HG02763 (cell line): Measurements from ENCODE around the gene TAS1R2.
"Not testable (repeated sequence)": the region's sequence is repeated elsewhere in the genome, so short reads cannot be mapped to it uniquely, and the experiment has no call there.

ENCODE experiments used
- ATAC-seq: cut with Tn5 transposase; IDR thresholded peaks from one replicate; pipeline ENCODE4 v1.9.1; 2021; ENCODE audit warnings: mild to moderate bottlenecking, moderate library complexity; ENCODE audit not compliant: unreplicated experiment

Gene TAS1R2

GRCh38 chr1:18869847-18870594 lies 10.6 kb upstream of the TAS1R2 start:
- ATAC-seq, result no peak

GRCh38 chr1:18868801-18869424 lies 9.5 kb upstream of the TAS1R2 start:
- ATAC-seq, result no peak

- ATAC-seq, result no peak
Measured at GRCh38 chr1:18868354-18868753, 8.9 kb upstream of the TAS1R2 start.

GRCh38 chr1:18866846-18867245 lies 7.4 kb upstream of the TAS1R2 start:
- ATAC-seq, result no peak

- ATAC-seq, result no peak
Measured at GRCh38 chr1:18866314-18866713, 6.9 kb upstream of the TAS1R2 start.

DNA sequence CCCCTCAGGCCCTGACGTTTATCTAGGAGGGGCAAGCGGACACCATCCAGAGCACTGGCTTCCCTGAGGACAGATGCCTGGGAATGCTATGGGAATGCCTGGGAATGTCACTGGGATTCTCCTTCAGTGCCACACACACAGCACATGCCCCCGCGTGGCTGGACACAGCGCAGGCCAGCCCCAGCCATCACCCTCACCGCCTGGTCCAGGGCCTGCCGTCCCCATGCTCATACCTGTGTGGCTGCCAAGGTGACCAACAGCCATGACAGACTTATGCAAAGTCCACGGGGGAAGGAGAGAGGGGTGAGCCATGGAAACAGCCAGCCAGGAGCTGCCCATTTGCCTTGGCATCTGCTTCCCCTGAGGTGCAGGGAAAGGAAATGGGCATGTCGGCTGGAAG lies 5.7 kb upstream of the TAS1R2 start:
- ATAC-seq, result no peak

DNA sequence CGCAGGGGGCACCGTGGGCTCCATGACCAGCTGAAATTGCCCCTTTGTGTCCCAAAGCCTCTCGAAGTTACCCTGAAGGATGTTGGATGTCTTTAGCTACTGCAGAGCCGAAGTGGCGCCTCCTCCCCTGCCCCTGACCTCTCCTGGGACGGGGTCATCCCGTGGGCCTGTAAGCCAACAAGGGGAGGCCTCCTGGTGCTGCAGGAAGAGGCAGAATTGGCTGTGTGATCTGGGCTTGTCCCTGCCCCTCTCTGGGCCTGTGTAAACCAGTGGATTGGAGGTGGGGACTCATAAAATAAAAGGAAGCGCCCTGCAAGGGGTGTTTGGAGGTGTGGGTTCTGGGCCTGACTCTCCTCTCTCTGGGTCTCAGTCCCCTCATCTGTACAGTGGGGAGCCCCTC lies 2.1 kb upstream of the TAS1R2 start:
- no peak for ATAC-seq

GRCh38 chr1:18861082-18861481 lies 1.6 kb upstream of the TAS1R2 start:
- ATAC-seq, result no peak

DNA sequence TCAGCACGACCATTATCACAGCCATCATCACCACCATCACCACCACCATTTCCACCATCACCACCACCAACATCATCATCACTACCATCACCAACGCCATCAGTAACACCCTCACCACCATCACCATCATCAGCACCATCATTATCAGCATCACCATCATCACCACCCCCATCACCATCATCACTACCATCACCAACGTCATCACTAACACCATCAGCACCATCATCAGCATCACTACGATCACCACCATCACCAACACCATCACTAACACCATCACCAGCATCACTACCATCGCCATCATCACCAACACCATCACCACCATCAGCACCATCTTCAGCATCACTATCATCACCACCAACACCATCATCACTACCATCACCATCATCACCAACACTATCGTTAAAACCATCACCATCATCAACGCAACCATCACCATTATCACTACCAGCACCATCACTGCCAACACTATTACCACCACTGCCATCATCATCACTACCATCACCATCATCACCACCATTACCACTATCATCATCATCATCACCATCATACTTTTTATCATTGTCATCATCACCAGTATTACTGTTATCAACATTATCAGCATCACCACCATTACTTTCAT lies 1.3 kb downstream of the TAS1R2 start:
- no peak for ATAC-seq

- no peak for ATAC-seq
Measured at GRCh38 chr1:18856435-18856834, 3.0 kb downstream of the TAS1R2 start.

GRCh38 chr1:18855573-18855972 lies 3.9 kb downstream of the TAS1R2 start:
- no peak for ATAC-seq

DNA sequence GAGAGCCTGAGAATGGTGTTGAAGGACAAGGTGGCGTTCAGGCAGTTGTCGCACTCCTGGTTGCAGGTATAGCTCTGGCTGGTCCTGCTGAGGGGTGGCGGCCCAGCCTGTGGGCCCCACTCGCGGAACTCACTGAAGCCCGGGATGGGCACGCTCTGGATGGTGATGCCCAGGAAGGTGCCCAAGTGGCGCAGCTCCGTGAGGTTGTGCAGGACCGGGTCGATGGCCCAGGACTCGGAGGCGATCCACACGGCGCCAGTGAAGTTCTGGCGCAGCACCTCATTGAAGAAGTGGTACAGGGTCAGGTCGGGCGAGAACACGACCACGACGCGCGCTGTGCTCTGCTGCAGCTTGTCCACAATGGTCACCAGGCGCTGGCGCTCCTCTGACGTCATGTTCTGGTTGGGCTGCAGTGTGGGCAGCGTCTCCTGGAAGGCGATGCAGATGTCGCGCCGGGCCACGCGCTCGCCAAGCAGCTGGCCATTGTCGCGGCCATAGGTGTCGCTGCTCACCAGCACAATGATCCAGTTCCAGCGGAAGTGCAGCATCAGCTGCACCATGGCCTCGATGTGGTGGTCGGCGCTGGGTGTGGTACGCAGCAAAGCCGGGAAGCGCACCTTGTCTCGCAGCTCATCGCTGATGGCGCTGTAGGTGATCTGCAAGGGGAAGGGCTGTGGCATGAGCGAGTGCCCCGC lies 5.0 kb downstream of the TAS1R2 start:
- ATAC-seq, result no peak

- no peak for ATAC-seq
Measured at GRCh38 chr1:18852501-18852900, 7.0 kb downstream of the TAS1R2 start.

GRCh38 chr1:18849261-18849711 lies 10.2 kb downstream of the TAS1R2 start:
- ATAC-seq, result no peak

DNA sequence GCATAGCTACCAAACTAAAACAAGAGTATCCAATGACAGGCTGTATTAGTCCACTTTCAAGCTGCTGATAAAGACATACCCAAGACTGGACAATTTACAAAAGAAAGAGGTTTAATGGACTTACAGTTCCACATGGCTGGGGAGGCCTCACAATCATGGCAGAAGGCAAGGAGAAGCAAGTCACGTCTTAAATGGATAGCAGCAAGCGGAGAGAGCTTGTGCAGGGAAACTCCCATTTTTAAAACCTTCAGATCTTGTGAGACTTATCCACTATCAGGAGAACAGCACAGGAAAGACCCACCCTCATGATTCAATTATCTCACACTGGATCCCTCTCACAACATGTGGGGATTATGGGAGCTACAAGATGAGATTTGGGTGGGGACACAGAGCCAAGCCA lies 11.7 kb downstream of the TAS1R2 start:
- not testable (repeated sequence) for ATAC-seq

GRCh38 chr1:18840145-18840544 lies 19.3 kb downstream of the TAS1R2 start:
- no peak for ATAC-seq

GRCh38 chr1:18836654-18837053 lies 22.8 kb downstream of the TAS1R2 start:
- no peak for ATAC-seq

DNA sequence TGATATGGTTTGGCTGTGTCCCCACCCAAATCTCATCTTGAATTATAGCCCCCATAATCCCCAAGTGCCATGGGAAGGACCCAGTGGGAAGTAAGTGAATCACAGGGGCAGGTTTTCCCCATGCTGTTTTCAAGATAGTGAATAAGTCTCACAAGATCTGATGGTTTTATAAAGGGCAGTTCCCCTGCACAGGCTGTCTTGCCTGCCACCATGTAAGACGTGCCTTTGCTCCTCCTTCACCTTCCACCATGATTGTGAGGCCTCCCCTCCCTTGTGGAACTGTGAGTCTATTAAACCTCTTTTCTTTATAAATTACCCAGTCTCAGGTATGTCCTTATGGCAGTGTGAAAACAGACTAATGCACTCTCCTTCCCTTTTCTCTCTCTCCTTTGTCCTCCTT lies 27.1 kb downstream of the TAS1R2 start:
- ATAC-seq, result not testable (repeated sequence)

DNA sequence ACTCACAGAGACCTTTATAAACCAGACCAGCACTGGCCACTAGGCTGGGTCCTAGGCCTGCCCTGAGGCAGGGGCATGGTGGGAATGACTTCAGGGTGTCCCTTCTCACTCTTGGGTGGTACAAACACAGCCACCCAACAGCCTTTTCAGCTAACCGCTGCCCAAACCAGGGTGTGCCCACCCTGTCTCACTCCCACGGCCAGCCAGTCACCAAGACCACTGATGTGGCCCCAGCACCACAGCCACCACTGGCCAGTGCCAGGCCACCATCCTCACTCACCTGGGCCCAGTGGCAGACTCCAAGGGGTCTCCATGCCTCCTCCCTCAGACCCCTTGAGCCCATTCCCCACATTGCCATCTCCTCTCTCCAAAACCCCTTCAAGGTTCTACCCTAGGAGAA lies 27.8 kb downstream of the TAS1R2 start:
- ATAC-seq, result no peak

DNA sequence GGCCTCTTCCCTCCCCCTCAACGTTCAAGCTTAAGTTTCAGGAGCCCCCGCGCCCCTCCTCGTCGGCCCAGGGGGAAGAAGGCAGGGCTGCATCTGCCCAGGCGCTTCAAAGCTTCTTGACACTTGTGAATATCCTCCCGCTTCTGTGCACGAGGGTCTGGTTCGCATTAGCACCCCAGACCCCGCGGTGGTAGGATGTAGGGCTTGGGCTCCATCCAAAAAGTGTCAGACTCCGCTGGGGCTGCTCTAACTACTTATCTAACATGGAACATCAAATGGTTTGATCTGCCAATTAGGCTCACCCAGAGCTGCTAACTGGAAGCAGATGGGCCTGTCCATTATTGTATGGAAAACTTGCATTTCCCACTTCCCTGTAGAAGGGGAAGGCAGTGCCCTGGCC lies 28.9 kb downstream of the TAS1R2 start:
- no peak for ATAC-seq

GRCh38 chr1:18829671-18830070 lies 29.8 kb downstream of the TAS1R2 start:
- ATAC-seq, result no peak

DNA sequence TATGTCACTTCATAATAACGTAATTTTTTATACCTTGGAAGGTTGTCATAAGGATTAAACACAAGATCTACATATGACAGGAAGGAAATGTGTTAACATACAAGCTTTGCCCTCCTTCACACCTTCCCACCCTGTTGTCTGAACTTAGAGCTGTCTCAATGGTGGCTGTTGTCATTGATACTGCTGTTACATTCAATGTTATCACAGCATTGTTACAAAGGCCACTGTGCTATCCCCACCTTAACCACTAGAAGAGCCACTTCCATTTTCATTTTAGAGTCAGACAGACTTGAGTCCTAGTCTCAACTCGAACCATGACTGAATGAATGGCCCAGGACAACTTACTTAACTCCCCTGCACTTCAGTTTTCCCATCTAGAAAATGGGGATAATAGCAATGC lies 31.2 kb downstream of the TAS1R2 start:
- ATAC-seq, result no peak
